GM23338 (cell line): ENCODE data around the gene TFB1M. TPM values are rescaled to one million over a fixed set of nuclear protein-coding genes. Genes with fewer than 3 reads are reported as not detected.

Experiments used
- ATAC-seq: fragments of 200-7000 bp; cut with Tn5 transposase; 3 replicates; pipeline ENCODE4 v1.9.1; 2020
- DNase-seq: peaks from one replicate; pipeline ENCODE4 v3.0.0-alpha.2; 2015; ENCODE audit warnings: low spot score
- H2AFZ ChIP-seq: fragments of 200-600 bp; sonication (generic); 2 replicates; pipeline ENCODE4 v1.8.0; 2016; ENCODE audit warnings: antibody characterized with exemption, mild to moderate bottlenecking, moderate library complexity
- H3F3A ChIP-seq: fragments of 200-600 bp; sonication (generic); replicated peaks from 2 replicates; pipeline ENCODE4 v1.8.0; 2017; ENCODE audit warnings: antibody characterized with exemption, mixed run types, low read depth
- H3K27ac ChIP-seq: fragments of 200-600 bp; sonication (generic); 2 replicates; pipeline ENCODE4 v1.6.1; 2016; ENCODE audit warnings: low read depth
- H3K27me3 ChIP-seq: fragments of 200-600 bp; sonication (generic); 2 replicates; pipeline ENCODE4 v1.8.0; 2016; ENCODE audit warnings: mild to moderate bottlenecking, mixed run types, moderate library complexity; ENCODE audit not compliant: insufficient read depth
- H3K36me3 ChIP-seq: fragments of 200-600 bp; sonication (generic); 2 replicates; pipeline ENCODE4 v1.8.0; 2016; ENCODE audit warnings: mild to moderate bottlenecking; ENCODE audit not compliant: insufficient read depth
- H3K4me1 ChIP-seq: fragments of 200-600 bp; sonication (generic); 2 replicates; pipeline ENCODE4 v1.8.0; 2016; ENCODE audit warnings: mild to moderate bottlenecking, moderate library complexity; ENCODE audit not compliant: insufficient read depth
- H3K4me2 ChIP-seq: fragments of 200-600 bp; sonication (generic); 2 replicates; pipeline ENCODE4 v1.7.1; 2017; ENCODE audit warnings: mixed run types
- H3K4me3 ChIP-seq: fragments of 200-600 bp; sonication (generic); 2 replicates; pipeline ENCODE4 v1.6.1; 2016; ENCODE audit warnings: mixed run types
- H3K79me2 ChIP-seq: fragments of 200-600 bp; sonication (generic); replicated peaks from 2 replicates; pipeline ENCODE4 v1.8.0; 2017; ENCODE audit warnings: mild to moderate bottlenecking; ENCODE audit not compliant: insufficient read depth
- H3K9me2 ChIP-seq: fragments of 200-600 bp; sonication (generic); 2 replicates; pipeline ENCODE4 v1.8.0; 2017; ENCODE audit not compliant: insufficient read depth
- H4K20me1 ChIP-seq: fragments of 200-600 bp; sonication (generic); replicated peaks from 2 replicates; pipeline ENCODE4 v1.8.0; 2017; ENCODE audit warnings: mild to moderate bottlenecking; ENCODE audit not compliant: insufficient read depth
- H3K27ac Mint-ChIP-seq: 2 replicates; pipeline ENCODE4 v1.8.0; 2020; ENCODE audit warnings: inconsistent platforms, mild to moderate bottlenecking, moderate library complexity, mixed read lengths
- H3K27me3 Mint-ChIP-seq: 3 replicates; pipeline ENCODE4 v1.8.0; 2022; ENCODE audit warnings: low read depth, mild to moderate bottlenecking, moderate library complexity, mixed read lengths, inconsistent platforms; ENCODE audit not compliant: insufficient read depth, poor library complexity
- H3K36me3 Mint-ChIP-seq: 3 replicates; pipeline ENCODE4 v1.8.0; 2021; ENCODE audit warnings: low read depth, mild to moderate bottlenecking, inconsistent platforms, moderate library complexity, mixed read lengths
- H3K4me1 Mint-ChIP-seq: 3 replicates; pipeline ENCODE4 v1.8.0; 2020; ENCODE audit warnings: mild to moderate bottlenecking, inconsistent platforms, mixed read lengths
- H3K4me3 Mint-ChIP-seq: 3 replicates; pipeline ENCODE4 v1.8.0; 2021; ENCODE audit warnings: moderate library complexity, mild to moderate bottlenecking, inconsistent platforms, mixed read lengths
- H3K9me3 Mint-ChIP-seq: 3 replicates; pipeline ENCODE4 v1.8.0; 2020; ENCODE audit warnings: moderate library complexity, mild to moderate bottlenecking, inconsistent platforms, mixed read lengths
- EZH2phosphoT487 ChIP-seq: fragments of 200-600 bp; sonication (generic); IDR thresholded peaks from one replicate; pipeline ENCODE4 v1.8.1; 2018; ENCODE audit warnings: antibody characterized with exemption; ENCODE audit not compliant: unreplicated experiment
- polyA plus RNA-seq: library from polyadenylated mRNA; unstranded; fragments of >200 nt; fragmentation: Nextera tagmentation; extraction: Ambion mirVana; gene quantifications from 2 replicates; pipeline ENCODE4 v1.2.1, GENCODE V29; 2016
- total RNA-seq: library from RNA; depleted of rRNA; stranded (reverse); fragments of >200 nt; shearing (Covaris generic); gene quantifications from 2 replicates; pipeline ENCODE4 v1.2.3, GENCODE V29; 2014
- TF ChIP-seq, protein P1 (sequence below): IDR thresholded peaks from one replicate; pipeline ENCODE4 v1.6.1; 2018; ENCODE audit warnings: antibody characterized with exemption; ENCODE audit not compliant: unreplicated experiment
- TF ChIP-seq, protein P2 (sequence below), 2 experiments: fragments of 200-600 bp in 1 of 2; sonication (generic) in 1 of 2; conservative IDR thresholded peaks; 2 replicates each; pipeline versions ENCODE4 v1.5.1 to v1.6.1; 2016 to 2017; ENCODE audit warnings: antibody characterized with exemption in 2 of 2, low read depth in 2 of 2, mild to moderate bottlenecking in 2 of 2, moderate library complexity in 1 of 2
- TF ChIP-seq, protein P3 (sequence below): fragments of 250-450 bp; sonication (Bioruptor Pico); IDR thresholded peaks from 2 replicates; pipeline ENCODE4 v1.5.0; 2020; ENCODE audit warnings: mild to moderate bottlenecking, moderate library complexity

Gene TFB1M
- total and polyA plus RNA-seq, 2 experiments from 2014 or later: 51.1 to 66.9 TPM

DNA sequence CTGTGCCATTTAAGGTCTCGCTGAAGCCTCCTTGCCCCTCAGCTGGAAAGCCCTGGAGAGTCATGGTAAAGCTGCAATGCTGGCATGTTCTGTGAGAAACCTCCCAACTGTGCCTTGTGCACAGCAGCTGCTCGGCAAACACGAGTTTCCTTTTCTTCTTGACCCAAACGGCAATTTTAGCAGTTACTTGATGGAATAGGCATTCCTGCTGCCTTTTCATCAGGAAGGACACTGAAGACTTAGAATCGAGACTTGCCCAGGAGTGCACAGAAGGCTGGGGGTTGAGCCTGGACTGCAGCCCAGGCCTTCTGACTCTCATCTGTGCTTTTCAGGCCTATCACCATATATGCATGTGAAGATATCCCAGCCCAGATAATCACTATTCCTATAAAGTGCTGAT is 79.2 kb downstream of the TFB1M start (continued):
- TF ChIP-seq, protein P1, sequence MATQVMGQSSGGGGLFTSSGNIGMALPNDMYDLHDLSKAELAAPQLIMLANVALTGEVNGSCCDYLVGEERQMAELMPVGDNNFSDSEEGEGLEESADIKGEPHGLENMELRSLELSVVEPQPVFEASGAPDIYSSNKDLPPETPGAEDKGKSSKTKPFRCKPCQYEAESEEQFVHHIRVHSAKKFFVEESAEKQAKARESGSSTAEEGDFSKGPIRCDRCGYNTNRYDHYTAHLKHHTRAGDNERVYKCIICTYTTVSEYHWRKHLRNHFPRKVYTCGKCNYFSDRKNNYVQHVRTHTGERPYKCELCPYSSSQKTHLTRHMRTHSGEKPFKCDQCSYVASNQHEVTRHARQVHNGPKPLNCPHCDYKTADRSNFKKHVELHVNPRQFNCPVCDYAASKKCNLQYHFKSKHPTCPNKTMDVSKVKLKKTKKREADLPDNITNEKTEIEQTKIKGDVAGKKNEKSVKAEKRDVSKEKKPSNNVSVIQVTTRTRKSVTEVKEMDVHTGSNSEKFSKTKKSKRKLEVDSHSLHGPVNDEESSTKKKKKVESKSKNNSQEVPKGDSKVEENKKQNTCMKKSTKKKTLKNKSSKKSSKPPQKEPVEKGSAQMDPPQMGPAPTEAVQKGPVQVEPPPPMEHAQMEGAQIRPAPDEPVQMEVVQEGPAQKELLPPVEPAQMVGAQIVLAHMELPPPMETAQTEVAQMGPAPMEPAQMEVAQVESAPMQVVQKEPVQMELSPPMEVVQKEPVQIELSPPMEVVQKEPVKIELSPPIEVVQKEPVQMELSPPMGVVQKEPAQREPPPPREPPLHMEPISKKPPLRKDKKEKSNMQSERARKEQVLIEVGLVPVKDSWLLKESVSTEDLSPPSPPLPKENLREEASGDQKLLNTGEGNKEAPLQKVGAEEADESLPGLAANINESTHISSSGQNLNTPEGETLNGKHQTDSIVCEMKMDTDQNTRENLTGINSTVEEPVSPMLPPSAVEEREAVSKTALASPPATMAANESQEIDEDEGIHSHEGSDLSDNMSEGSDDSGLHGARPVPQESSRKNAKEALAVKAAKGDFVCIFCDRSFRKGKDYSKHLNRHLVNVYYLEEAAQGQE: no peak
- TF ChIP-seq, protein P2, sequence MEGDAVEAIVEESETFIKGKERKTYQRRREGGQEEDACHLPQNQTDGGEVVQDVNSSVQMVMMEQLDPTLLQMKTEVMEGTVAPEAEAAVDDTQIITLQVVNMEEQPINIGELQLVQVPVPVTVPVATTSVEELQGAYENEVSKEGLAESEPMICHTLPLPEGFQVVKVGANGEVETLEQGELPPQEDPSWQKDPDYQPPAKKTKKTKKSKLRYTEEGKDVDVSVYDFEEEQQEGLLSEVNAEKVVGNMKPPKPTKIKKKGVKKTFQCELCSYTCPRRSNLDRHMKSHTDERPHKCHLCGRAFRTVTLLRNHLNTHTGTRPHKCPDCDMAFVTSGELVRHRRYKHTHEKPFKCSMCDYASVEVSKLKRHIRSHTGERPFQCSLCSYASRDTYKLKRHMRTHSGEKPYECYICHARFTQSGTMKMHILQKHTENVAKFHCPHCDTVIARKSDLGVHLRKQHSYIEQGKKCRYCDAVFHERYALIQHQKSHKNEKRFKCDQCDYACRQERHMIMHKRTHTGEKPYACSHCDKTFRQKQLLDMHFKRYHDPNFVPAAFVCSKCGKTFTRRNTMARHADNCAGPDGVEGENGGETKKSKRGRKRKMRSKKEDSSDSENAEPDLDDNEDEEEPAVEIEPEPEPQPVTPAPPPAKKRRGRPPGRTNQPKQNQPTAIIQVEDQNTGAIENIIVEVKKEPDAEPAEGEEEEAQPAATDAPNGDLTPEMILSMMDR (conservative IDR thresholded peaks at IDR 0.05; ENCODE audit: low read depth in 2 of 2): no peak

DNA sequence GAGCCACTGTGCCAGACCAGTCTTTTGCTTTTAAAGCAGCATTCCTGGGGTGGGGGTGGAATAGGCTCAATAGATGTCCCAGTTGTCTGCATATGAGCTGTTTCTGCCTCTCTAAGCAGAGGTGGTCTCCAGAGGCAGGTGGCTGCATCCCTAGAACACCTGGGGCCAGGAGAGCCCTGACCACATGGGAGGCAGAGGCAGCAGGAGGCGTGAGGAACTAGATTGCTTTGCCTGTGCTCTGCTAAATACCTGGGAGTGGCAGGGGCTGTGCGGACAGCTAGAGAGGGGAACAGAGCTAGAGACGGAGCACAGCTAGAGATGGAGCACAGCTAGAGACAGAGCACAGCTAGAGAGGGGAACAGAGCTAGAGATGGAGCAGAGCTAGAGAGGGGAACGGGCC is 79.6 kb downstream of the TFB1M start:
- DNase-seq: peak; percentile 50
- no peak overlapping the region for H3K4me3 ChIP-seq
- 0 out of 2 replicates have a peak overlapping the region, but pooled peaks have one; percentile 32 for H3K27ac ChIP-seq
- H3K4me1 Mint-ChIP-seq: peaks cover 8% of the 10 kb centered on the region; the same call in 2 of the 3 replicates
- peak overlapping the region; percentile 36; the same call in 1 of the 2 replicates for H3K27ac Mint-ChIP-seq
- H3K9me2 ChIP-seq: 0 out of 2 replicates have a peak, but pooled peaks cover 8% of the 10 kb centered on the region
- no peaks in the 10 kb centered on the region for H3K79me2 ChIP-seq
- TF ChIP-seq, protein P3, sequence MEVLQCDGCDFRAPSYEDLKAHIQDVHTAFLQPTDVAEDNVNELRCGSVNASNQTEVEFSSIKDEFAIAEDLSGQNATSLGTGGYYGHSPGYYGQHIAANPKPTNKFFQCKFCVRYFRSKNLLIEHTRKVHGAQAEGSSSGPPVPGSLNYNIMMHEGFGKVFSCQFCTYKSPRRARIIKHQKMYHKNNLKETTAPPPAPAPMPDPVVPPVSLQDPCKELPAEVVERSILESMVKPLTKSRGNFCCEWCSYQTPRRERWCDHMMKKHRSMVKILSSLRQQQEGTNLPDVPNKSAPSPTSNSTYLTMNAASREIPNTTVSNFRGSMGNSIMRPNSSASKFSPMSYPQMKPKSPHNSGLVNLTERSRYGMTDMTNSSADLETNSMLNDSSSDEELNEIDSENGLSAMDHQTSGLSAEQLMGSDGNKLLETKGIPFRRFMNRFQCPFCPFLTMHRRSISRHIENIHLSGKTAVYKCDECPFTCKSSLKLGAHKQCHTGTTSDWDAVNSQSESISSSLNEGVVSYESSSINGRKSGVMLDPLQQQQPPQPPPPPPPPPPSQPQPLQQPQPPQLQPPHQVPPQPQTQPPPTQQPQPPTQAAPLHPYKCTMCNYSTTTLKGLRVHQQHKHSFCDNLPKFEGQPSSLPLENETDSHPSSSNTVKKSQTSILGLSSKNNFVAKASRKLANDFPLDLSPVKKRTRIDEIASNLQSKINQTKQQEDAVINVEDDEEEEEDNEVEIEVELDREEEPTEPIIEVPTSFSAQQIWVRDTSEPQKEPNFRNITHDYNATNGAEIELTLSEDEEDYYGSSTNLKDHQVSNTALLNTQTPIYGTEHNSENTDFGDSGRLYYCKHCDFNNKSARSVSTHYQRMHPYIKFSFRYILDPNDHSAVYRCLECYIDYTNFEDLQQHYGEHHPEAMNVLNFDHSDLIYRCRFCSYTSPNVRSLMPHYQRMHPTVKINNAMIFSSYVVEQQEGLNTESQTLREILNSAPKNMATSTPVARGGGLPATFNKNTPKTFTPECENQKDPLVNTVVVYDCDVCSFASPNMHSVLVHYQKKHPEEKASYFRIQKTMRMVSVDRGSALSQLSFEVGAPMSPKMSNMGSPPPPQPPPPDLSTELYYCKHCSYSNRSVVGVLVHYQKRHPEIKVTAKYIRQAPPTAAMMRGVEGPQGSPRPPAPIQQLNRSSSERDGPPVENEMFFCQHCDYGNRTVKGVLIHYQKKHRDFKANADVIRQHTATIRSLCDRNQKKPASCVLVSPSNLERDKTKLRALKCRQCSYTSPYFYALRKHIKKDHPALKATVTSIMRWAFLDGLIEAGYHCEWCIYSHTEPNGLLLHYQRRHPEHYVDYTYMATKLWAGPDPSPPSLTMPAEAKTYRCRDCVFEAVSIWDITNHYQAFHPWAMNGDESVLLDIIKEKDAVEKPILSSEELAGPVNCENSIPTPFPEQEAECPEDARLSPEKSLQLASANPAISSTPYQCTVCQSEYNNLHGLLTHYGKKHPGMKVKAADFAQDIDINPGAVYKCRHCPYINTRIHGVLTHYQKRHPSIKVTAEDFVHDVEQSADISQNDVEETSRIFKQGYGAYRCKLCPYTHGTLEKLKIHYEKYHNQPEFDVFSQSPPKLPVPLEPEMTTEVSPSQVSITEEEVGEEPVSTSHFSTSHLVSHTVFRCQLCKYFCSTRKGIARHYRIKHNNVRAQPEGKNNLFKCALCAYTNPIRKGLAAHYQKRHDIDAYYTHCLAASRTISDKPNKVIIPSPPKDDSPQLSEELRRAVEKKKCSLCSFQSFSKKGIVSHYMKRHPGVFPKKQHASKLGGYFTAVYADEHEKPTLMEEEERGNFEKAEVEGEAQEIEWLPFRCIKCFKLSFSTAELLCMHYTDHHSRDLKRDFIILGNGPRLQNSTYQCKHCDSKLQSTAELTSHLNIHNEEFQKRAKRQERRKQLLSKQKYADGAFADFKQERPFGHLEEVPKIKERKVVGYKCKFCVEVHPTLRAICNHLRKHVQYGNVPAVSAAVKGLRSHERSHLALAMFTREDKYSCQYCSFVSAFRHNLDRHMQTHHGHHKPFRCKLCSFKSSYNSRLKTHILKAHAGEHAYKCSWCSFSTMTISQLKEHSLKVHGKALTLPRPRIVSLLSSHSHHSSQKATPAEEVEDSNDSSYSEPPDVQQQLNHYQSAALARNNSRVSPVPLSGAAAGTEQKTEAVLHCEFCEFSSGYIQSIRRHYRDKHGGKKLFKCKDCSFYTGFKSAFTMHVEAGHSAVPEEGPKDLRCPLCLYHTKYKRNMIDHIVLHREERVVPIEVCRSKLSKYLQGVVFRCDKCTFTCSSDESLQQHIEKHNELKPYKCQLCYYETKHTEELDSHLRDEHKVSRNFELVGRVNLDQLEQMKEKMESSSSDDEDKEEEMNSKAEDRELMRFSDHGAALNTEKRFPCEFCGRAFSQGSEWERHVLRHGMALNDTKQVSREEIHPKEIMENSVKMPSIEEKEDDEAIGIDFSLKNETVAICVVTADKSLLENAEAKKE (CRISPR knock-in tag): 0 out of 2 replicates have a peak, but pooled peaks have one; percentile 14
- TF ChIP-seq EZH2phosphoT487: no peak
- TF ChIP-seq, protein P1: no peak
- H3F3A ChIP-seq: no peaks in the 10 kb centered on the region
- H3K36me3 ChIP-seq: peaks cover 18% of the 10 kb centered on the region
- H3K9me3 Mint-ChIP-seq: peaks cover 43% of the 10 kb centered on the region
- H3K4me3 Mint-ChIP-seq: no peak overlapping the region
- ATAC-seq: peak; percentile 85
- no peak overlapping the region for H3K4me2 ChIP-seq
- H2AFZ ChIP-seq: no peak overlapping the region
- H3K36me3 Mint-ChIP-seq: peaks cover 46% of the 10 kb centered on the region
- H3K4me1 ChIP-seq: peaks cover 6% of the 10 kb centered on the region; the same call in 1 of the 2 replicates
- no peaks in the 10 kb centered on the region for H3K27me3 ChIP-seq
- peaks cover 5% of the 10 kb centered on the region for H3K27me3 Mint-ChIP-seq
- H4K20me1 ChIP-seq: no peaks in the 10 kb centered on the region; the same call in 1 of the 2 replicates
